ENCODE data around the gene SAP30BP. TPM values are rescaled to one million over a fixed set of nuclear protein-coding genes. Genes with fewer than 3 reads are reported as not detected.

SAP30BP gene
- total RNA-seq, 1 donor from 2014 or later = 84.6 TPM

- DNase-seq (ENCODE audit: extremely low read depth, low read depth, low spot score) = peak; percentile 45
These were observed 21.1 kb upstream of the SAP30BP start for GRCh38 chr17:75645889-75646637.

DNA sequence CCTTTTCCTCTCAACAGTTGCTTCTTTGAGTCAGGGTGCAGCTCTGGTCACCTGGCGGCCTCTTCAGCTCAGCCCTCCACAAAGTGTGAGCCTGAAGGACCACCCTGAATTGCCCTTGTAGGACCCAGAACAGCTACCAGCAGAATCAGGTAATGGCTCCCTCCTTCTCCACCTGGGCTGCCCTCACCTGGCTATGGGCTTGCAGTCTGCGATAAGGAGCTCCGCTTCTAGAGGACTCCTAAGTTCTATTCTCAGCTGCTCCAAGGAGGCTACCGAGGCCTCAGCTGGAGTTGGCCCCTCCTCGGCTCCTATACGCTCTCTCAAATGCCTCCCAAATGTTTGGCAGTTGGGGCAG lies 20.5 kb upstream of the SAP30BP start:
- DNase-seq (ENCODE audit: extremely low read depth, low read depth, low spot score) = no peak

- no peak for DNase-seq (ENCODE audit: extremely low read depth, low read depth, low spot score)
These were observed 20.1 kb upstream of the SAP30BP start for GRCh38 chr17:75647061-75647460.

DNA sequence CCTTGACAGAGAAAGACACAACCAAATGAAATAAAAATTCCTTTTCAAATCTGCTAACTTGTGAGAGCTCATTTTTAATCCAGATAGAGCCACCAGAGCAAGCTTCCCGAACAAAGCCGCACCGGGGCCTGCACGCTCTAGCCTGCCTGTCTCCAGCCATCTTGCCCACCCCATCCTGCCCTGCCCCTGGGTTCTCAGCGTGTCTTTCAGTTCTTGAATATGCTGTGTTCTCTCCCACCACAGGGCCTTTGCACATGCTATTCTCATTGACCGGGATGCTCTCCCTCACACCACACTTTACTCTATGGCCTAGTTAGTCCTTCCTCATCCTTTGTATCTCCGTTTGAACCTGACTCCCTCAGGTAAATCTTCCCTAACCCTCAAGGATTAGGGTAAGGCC lies 19.2 kb upstream of the SAP30BP start:
- DNase-seq (ENCODE audit: extremely low read depth, low read depth, low spot score) = no peak

DNA sequence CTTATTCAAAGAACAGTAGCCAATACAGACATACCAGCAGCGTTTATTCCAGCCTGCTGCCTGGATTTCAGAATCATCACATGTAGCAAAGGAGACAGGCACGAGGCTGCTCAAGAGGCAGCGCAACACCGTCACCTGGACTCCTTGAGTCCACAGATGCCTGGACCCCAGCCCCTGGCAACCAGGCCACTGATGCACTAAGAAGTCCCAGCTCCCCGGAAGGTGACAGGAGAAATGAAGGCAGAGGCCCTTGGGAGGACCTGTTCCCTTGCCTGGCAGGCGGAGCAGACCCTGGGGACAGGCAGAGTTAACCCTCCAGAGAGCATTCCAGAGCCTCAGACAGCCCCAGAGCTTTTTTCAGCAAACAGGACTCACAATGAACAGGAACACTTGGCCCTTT lies 17.5 kb upstream of the SAP30BP start:
- no peak for DNase-seq (ENCODE audit: extremely low read depth, low read depth, low spot score)

GRCh38 chr17:75650874-75651273 lies 16.3 kb upstream of the SAP30BP start:
- DNase-seq (ENCODE audit: extremely low read depth, low read depth, low spot score) = no peak

DNA sequence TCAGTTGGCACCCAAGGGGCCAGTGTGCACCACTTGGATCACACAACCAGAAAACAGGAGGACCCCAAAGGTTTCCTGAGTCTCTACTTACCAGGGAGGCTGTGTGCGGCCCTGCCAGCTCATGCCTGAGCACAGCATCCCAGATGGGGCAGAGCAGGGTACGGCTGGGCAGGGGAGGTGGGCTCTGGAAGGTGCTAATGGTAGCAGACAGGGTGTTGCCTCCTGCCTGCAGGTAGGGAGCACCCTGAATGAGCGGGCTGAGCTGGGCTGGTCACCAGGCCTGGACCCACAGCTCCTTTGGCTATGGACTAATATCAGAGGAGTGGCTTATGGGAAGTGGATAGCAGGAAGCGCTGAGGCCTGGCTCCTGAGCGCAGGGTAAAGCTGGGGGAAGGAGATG lies 14.8 kb upstream of the SAP30BP start:
- DNase-seq (ENCODE audit: extremely low read depth, low read depth, low spot score) = no peak

GRCh38 chr17:75652934-75653549 lies 14.1 kb upstream of the SAP30BP start:
- DNase-seq (ENCODE audit: extremely low read depth, low read depth, low spot score) = no peak

DNA sequence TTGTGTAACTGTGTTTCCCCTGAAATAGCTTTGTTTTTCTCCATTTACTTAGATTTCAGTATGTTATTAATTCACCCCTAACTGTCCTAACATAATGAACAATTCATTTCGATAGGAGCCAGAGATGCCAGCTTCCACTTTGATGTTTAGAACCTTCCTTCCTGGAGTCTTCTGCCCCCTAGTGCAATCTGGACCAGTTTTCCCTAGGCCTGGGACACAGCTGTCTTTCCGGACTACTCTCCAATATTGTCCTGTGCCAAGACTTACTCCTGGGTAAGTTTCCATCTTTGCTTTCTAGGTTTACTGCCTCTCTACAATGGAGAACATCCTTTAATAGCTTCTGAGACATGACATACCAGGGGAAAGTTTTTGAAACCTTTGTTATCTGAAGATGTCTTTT lies 13.0 kb upstream of the SAP30BP start:
- DNase-seq (ENCODE audit: extremely low read depth, low read depth, low spot score) = no peak

DNA sequence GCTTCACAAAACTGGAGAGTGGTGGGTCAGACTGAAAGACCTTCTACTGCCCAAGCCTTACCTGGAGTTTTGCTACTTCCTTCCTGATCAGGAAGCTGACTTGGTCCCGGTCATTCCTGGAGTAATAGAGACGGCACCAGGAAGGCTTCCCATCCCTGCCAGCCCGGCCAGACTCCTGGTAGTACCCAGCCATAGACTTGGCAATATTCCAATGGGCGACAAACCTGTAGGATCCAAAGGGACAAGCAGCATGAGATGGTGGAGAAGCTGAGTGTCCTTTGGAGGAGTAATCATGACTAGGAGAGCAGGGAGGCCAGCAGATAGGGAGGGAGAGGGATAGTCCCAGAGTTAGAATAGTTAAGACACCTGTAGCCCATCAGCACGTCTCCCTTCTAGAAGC lies 8.9 kb upstream of the SAP30BP start:
- no peak for DNase-seq (ENCODE audit: extremely low read depth, low read depth, low spot score)

DNA sequence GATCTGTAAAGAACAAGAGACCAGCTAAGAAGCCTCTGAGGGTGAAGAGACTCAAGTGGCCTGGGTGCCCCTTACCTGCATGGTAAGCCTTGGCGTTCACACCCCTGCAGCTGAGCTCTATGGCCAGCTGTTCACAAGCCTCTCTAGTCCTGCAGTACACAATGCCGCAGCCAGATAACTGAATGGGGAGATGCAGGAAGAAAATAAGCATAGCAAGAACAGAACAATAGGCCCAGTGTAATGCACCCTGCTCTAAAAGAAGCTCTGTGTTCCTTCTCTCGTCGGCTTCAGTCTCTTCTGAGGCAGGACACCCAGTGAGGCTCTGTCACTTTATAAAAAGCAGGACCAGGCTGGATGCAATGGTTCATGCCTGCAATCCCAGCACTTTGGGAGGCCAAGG lies 5.6 kb upstream of the SAP30BP start:
- no peak for DNase-seq (ENCODE audit: extremely low read depth, low read depth, low spot score)

DNA sequence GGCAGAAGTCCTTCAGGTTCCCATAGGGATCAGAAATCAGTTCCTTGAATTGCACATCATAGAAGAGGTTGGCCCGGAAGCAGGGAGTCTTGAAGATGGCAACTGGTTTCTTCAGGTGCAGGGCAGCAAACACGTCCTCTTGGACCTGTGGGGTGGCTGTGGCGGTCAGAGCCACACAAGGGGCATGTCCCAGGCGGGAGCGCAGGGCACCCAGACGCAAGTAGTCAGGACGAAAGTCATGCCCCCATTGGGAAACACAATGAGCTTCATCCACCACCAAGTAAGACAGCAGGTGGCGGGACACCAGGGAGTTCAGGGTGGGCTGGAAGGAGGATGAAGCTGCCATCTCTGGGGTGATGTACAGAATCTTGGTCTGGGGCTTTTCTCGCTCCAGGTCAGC lies 4.6 kb upstream of the SAP30BP start:
- no peak for DNase-seq (ENCODE audit: extremely low read depth, low read depth, low spot score)

GRCh38 chr17:75664099-75664549 lies 3.0 kb upstream of the SAP30BP start:
- no peak for DNase-seq (ENCODE audit: extremely low read depth, low read depth, low spot score)

GRCh38 chr17:75665981-75666380 lies 1.2 kb upstream of the SAP30BP start:
- DNase-seq (ENCODE audit: extremely low read depth, low read depth, low spot score) = no peak

DNA sequence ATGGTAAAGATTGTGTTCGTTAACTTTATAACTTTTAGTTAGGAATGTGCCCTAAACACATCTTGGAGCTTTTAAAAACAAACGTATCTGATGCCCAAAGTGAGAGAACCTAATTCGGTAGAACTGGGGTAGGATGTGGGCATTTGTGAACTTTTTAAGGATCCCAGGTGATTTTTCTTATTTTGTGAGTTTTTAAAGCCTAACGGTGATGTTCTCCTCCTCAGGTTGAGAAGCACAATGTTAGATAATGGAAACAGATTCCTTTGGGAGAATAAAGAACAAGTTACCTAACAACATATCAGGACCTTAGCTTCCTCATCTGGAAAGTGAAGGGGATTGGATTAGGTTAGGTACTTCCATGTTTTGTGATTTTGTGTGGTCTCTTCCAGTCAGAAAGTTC lies 687 bp downstream of the SAP30BP start:
- DNase-seq (ENCODE audit: extremely low read depth, low read depth, low spot score) = no peak

DNA sequence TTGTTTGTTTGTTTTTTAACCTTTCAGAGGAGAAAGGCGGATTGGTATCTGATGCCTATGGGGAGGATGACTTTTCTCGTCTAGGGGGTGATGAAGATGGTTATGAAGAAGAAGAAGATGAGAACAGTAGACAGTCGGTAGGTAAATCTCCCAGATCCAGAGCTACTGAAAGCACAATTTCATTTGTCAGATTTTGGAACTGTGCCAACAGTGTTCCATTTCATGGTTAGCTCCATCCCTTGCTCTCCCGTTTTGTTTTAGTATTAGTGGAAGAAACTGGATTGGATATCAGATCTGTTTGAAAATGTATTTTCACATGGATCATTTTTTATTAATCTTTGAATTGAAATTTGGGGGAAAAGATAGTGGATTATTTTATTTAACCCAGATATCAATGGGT lies 1.4 kb downstream of the SAP30BP start:
- no peak for DNase-seq (ENCODE audit: extremely low read depth, low read depth, low spot score)

DNA sequence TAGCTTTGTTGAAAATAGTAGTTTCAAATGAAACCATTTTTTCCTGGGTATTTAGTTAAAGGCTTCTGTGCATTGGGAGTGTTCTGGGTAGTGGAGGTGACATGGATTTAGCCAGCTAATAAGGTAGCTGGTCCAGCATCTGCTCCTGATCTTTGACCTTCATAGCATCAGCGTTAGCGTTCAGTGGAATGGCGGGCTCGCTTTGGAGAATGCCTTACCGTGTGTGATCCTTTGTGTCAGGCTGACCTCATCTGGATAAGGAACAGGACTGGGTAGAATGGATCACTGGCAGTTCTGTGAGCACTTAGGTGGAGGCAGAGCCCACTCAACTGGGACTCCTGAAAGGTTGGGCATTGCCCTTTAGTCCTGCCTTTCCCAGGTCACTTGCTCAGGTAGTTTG lies 3.7 kb downstream of the SAP30BP start:
- no peak for DNase-seq (ENCODE audit: extremely low read depth, low read depth, low spot score)

GRCh38 chr17:75672011-75672410 lies 4.9 kb downstream of the SAP30BP start:
- DNase-seq (ENCODE audit: extremely low read depth, low read depth, low spot score) = no peak

- DNase-seq (ENCODE audit: extremely low read depth, low read depth, low spot score) = no peak
These were observed 6.3 kb downstream of the SAP30BP start for GRCh38 chr17:75673487-75673886.

DNA sequence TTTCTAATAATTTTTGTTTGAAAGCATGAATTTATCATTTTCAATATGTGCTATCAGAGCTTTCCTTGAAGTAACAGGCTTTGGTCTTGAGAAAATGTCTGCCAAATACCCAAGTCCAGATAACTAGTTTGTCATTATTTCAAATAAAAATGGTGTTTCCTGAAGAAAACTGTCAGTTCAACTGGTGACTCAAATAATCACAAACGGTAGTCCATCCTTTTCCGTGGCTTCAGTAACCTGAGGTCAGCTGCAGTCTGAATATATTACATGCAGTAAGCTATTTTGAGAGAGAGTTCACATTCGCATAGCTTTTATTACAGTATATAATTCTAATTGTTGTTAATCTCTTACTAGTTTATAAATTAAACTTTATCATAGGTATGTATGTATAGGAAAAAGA lies 9.3 kb downstream of the SAP30BP start:
- DNase-seq (ENCODE audit: extremely low read depth, low read depth, low spot score) = no peak

- DNase-seq (ENCODE audit: extremely low read depth, low read depth, low spot score) = no peak
These were observed 12.6 kb downstream of the SAP30BP start for GRCh38 chr17:75679706-75680211.

- no peak for DNase-seq (ENCODE audit: extremely low read depth, low read depth, low spot score)
These were observed 13.3 kb downstream of the SAP30BP start for GRCh38 chr17:75680431-75680830.
